Activated CD4-positive, alpha-beta memory T cell treated with anti-CD3 and anti-CD28 coated beads for 36 hours (primary cell): ENCODE results near the gene TRAF4. TPM values are rescaled to one million over a fixed set of nuclear protein-coding genes. Genes with fewer than 3 reads are reported as not detected.

Experiments
- CTCF ChIA-PET: fragments of 350-600 bp; sonication (Branson Sonifier 250); formaldehyde crosslinking; loops from one replicate; lab custom pipeline; 2021; ENCODE audit warnings: antibody characterized with exemption, inconsistent platforms; lab: Charles Lee
- POLR2A ChIA-PET: fragments of 350-600 bp; sonication (Branson Sonifier 250); formaldehyde crosslinking; loops from one replicate; lab custom pipeline; 2021; ENCODE audit warnings: antibody characterized with exemption; lab: Charles Lee
- DNase-seq: peaks from one replicate; pipeline ENCODE4 v3.0.0-alpha.2; 2020
- H3K27ac Mint-ChIP-seq: one replicate; pipeline ENCODE4 v1.8.0; 2021; ENCODE audit warnings: mixed read lengths
- H3K27me3 Mint-ChIP-seq: one replicate; pipeline ENCODE4 v1.8.0; 2021; ENCODE audit warnings: mixed read lengths
- H3K36me3 Mint-ChIP-seq: one replicate; pipeline ENCODE4 v1.8.0; 2021; ENCODE audit warnings: mixed read lengths
- H3K4me1 Mint-ChIP-seq: one replicate; pipeline ENCODE4 v1.8.0; 2021; ENCODE audit warnings: low read depth, mixed read lengths
- H3K4me3 Mint-ChIP-seq: one replicate; pipeline ENCODE4 v1.8.0; 2021; ENCODE audit warnings: mild to moderate bottlenecking, mixed read lengths
- H3K9me3 Mint-ChIP-seq: one replicate; pipeline ENCODE4 v1.8.0; 2021; ENCODE audit warnings: mixed read lengths
- intact Hi-C: fragments of 100-400 bp; cut with micrococcal nuclease; formaldehyde crosslinking; loops from one replicate; pipeline ENCODE4 v1.15.1; 2023
- total RNA-seq, 2 experiments: library from RNA; stranded (reverse); gene quantifications; one replicate each; pipeline ENCODE4 v1.2.3, GENCODE V29; 2021

Gene TRAF4
- 10 to 100 TPM; 83.0 to 83.9 TPM for total RNA-seq

DNA sequence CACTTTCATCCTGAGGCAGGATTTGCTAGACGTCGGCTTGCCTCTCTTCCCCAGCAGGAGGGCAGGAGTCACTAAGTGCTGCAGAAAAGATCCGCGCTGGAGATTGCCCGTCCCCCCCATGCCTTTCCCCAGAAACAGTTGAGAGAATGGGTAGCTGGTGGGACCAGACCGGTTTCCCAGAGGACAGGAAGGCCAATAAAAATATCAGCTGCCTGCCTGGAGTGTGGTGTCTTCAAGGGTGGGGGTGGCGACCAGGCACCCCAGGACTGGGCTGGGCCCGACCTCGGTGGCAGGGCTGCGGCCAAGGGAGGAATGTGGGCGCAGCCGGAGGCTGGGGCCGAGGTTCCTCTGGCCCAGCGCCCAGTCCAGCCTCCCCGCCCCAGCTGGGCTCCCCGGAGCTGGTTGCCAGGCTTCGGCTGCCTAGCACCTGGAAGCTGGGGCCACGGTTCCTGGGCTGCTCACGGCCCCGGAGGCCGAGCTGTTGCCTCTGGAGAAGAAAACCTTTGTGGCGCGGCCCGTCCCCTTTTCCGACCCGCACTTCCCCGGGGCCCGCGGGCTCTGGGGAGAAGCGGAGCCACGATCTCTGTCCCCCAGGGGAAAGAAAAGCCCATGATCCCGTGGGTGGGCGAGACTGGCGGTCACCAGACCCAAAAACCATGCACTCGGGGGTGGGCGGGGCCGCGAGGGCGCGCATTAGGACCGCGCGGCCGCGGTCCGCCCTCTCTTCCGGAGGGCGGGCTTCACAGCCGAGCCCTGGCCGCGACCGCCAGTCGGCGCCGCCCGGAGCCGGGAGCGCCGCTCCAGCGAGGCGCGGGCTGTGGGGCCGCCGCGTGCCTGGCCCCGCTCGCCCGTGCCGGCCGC is at the start of gene TRAF4:
Gene TRAF4 (plus strand): TSS at position 769 of the 861 bp plus-strand sequence. CDS start 102 bp downstream, outside the sequence.
- ChIA-PET POLR2A (interaction anchor here (1.4 to 13.5 kb wide), 2 partner anchors 17 to 24 kb away, joined by 7 to 202 read pairs; partner anchors contain the start of genes NEK8, RPL23A and TLCD1), CTCF (interaction anchor here (1.0 to 16.9 kb wide), 3 partner anchors 16 to 159 kb away, joined by 3 to 632 read pairs (median 7); partner anchors contain the start of genes NEK8 and TLCD1)
- intact Hi-C loops = loop anchor here (1.0 kb wide), 1 partner anchor 15 kb away; the partner anchor contains the start of gene NEK8
- Mint-ChIP-seq H3K9me3 (no peaks in the 10 kb centered on the region), H3K36me3 (peaks cover 25% of the 10 kb centered on the region), H3K4me1 (peaks cover 32% of the 10 kb centered on the region), H3K27me3 (no peaks in the 10 kb centered on the region), H3K4me3 (peak within 1 kb of the TSS; percentile 90), H3K27ac (peak within 1 kb of the TSS; percentile 89)
- peak; percentile 83 for DNase-seq

- Mint-ChIP-seq H3K9me3 (no peaks in the 10 kb centered on the region), H3K27me3 (no peaks in the 10 kb centered on the region), H3K4me1 (no peaks in the 10 kb centered on the region), H3K36me3 (peaks cover 64% of the 10 kb centered on the region), H3K4me3 (no peak overlapping the region), H3K27ac (no peak overlapping the region)
- POLR2A ChIA-PET = no interaction called here
- DNase-seq = no peak
- CTCF ChIA-PET = no interaction called here
- intact Hi-C loops = no loop called here
Measured at GRCh38 chr17:28698253-28698941, 45.4 kb upstream of the TRAF4 start.

- Mint-ChIP-seq H3K9me3 (no peaks in the 10 kb centered on the region), H3K36me3 (peaks cover 53% of the 10 kb centered on the region), H3K4me3 (no peak overlapping the region), H3K27me3 (no peaks in the 10 kb centered on the region), H3K4me1 (no peaks in the 10 kb centered on the region), H3K27ac (no peak overlapping the region)
- DNase-seq = no peak
- intact Hi-C loops = no loop called here
- ChIA-PET POLR2A (no interaction called here), CTCF (no interaction called here)
Measured at GRCh38 chr17:28700278-28700677, 43.5 kb upstream of the TRAF4 start.

- POLR2A ChIA-PET = no interaction called here
- Mint-ChIP-seq H3K27me3 (no peaks in the 10 kb centered on the region), H3K4me1 (no peaks in the 10 kb centered on the region), H3K9me3 (no peaks in the 10 kb centered on the region), H3K4me3 (no peak overlapping the region), H3K36me3 (peaks cover 50% of the 10 kb centered on the region), H3K27ac (no peak overlapping the region)
- CTCF ChIA-PET = no interaction called here
- DNase-seq = no peak
- intact Hi-C loops = no loop called here
Measured at GRCh38 chr17:28700830-28701492, 42.9 kb upstream of the TRAF4 start.

DNA sequence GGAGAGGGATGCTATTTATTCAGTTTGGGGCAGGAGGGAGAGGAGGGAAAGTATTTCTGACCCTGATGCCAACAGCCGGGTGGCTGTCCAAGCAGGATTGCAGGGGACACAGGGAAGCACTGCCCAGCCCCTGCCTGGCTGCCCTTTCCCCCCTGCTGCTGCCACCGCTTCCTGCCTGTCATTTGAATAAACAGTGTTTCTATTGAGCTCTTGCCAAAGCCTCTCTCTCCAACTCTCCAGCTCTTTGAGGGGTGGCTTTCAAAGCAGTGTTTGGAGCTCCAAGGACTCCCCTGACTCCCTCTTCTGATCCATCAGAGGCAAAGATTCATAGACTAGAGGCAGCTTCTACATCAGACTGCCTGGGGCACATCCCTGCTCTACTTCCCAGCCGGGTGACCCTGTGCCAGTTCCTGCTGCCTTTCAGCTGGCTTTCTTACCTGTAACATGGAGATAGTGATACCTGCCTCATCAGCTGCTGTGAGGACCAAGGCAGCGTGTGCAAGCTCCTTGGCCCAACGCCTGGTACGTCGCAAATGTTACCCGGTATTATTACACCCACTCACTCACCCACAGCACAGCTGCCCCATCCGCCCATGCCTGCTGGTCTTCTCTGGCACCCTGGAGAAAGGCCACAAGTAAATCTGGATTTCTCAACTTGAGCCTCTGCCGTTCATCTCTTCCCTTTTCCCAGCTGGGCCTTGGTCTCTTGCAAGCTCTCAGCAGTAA is 41.6 kb upstream of the TRAF4 start:
- intact Hi-C loops = no loop called here
- H3K36me3 Mint-ChIP-seq = peaks cover 41% of the 10 kb centered on the region
- ChIA-PET CTCF (no interaction called here), POLR2A (interaction anchor here (0.6 to 1.4 kb wide), 4 partner anchors 9 to 103 kb away, joined by 3 to 5 read pairs (median 3); partner anchors contain the start of genes BLTP2 and PROCA1)
- no peak overlapping the region for H3K4me3 Mint-ChIP-seq
- no peaks in the 10 kb centered on the region for H3K27me3 Mint-ChIP-seq
- no peak for DNase-seq
- H3K9me3 Mint-ChIP-seq = no peaks in the 10 kb centered on the region
- H3K4me1 Mint-ChIP-seq = no peaks in the 10 kb centered on the region
- H3K27ac Mint-ChIP-seq = no peak overlapping the region

DNA sequence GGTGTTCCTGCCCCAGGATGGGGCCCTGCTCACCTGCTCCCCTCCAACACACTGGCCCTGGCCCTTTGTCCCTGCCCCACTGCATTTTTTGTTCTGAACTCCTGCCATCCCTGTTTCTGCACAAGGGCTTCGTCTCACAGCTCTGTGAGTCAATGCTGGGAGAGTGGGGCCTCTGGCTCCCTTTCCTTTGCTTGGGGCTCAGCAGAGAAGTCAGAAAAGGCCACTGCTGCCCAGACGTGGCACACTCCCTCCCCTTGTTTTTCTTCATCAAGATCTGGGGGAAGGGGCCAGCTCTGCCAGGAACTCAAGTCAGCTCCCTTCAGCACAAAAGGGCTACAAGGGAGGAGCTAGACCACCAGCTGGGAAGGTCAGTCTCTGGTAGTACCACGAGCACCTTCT is 41.1 kb upstream of the TRAF4 start:
- CTCF ChIA-PET = no interaction called here

GRCh38 chr17:28703552-28704218 is 40.1 kb upstream of the TRAF4 start:
- intact Hi-C loops = no loop called here
- no peaks in the 10 kb centered on the region for H3K9me3 Mint-ChIP-seq
- DNase-seq = no peak
- H3K4me3 Mint-ChIP-seq = no peak overlapping the region
- CTCF ChIA-PET = no interaction called here
- peaks cover 31% of the 10 kb centered on the region for H3K36me3 Mint-ChIP-seq
- no peaks in the 10 kb centered on the region for H3K4me1 Mint-ChIP-seq
- POLR2A ChIA-PET = no interaction called here
- no peak overlapping the region for H3K27ac Mint-ChIP-seq
- H3K27me3 Mint-ChIP-seq = no peaks in the 10 kb centered on the region

More for the DNA sequence above, 41.1 kb upstream of the TRAF4 start:
- intact Hi-C loops = no loop called here
- Mint-ChIP-seq H3K4me1 (no peaks in the 10 kb centered on the region), H3K4me3 (no peak overlapping the region), H3K27ac (no peak overlapping the region), H3K9me3 (no peaks in the 10 kb centered on the region), H3K27me3 (no peaks in the 10 kb centered on the region), H3K36me3 (peaks cover 36% of the 10 kb centered on the region)
- POLR2A ChIA-PET = interaction anchor here (0.9 to 1.4 kb wide), 3 partner anchors 9 to 103 kb away, joined by 3 to 5 read pairs (median 3); partner anchors contain the start of genes BLTP2 and PROCA1
- DNase-seq = no peak

GRCh38 chr17:28704219-28704858 is 39.5 kb upstream of the TRAF4 start:
- CTCF ChIA-PET = interaction anchor here (0.6 kb wide), 1 partner anchor 57 kb away, joined by 3 read pairs; no protein-coding TSS in a partner anchor
- intact Hi-C loops = no loop called here
- DNase-seq = no peak
- H3K27ac Mint-ChIP-seq = no peak overlapping the region
- H3K9me3 Mint-ChIP-seq = no peaks in the 10 kb centered on the region
- peaks cover 30% of the 10 kb centered on the region for H3K36me3 Mint-ChIP-seq
- no peaks in the 10 kb centered on the region for H3K27me3 Mint-ChIP-seq
- H3K4me3 Mint-ChIP-seq = no peak overlapping the region
- no peaks in the 10 kb centered on the region for H3K4me1 Mint-ChIP-seq
- POLR2A ChIA-PET = no interaction called here

GRCh38 chr17:28705074-28705659 is 38.6 kb upstream of the TRAF4 start:
- Mint-ChIP-seq H3K9me3 (no peaks in the 10 kb centered on the region), H3K27ac (no peak overlapping the region), H3K36me3 (peaks cover 23% of the 10 kb centered on the region), H3K27me3 (no peaks in the 10 kb centered on the region), H3K4me1 (peaks cover 2% of the 10 kb centered on the region), H3K4me3 (no peak overlapping the region)
- CTCF ChIA-PET = interaction anchor here (0.6 to 1.6 kb wide), 2 partner anchors 58 to 59 kb away, joined by 3 read pairs; no protein-coding TSS in a partner anchor
- POLR2A ChIA-PET = no interaction called here
- intact Hi-C loops = no loop called here
- DNase-seq = no peak

DNA sequence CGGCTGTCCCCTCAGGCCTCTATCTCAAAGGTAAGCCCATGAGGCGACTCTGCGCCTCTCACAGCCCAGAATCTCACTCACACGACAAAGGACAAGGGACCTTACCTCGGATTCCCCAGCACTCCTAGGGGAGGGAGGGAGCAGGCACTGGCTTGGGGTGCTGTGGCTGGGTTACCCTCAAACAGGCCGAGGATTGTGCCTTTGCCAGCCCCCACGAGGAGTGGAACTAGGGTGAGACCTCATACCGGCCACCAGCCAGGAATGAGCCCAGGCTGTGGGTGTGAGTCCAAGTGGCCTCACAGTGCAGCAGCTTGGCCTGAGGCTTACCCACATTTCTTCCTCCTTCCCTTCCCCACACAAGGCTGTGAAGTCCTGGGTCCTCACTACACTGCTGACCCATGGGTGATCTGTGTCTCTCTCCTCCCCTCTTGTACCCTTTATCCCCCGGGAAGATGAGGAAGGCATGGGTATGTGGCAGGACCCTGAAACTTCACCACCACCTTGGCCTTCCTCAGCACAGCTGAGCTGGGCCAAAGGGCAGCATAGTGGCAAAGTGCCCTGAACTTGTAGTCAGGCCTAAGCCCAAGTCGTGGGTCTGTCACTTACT is 38.0 kb upstream of the TRAF4 start:
- no peak overlapping the region for H3K4me3 Mint-ChIP-seq
- POLR2A ChIA-PET = no interaction called here

More for the DNA sequence above, 38.0 kb upstream of the TRAF4 start:
- H3K27me3 Mint-ChIP-seq = no peaks in the 10 kb centered on the region
- intact Hi-C loops = no loop called here
- H3K4me1 Mint-ChIP-seq = peaks cover 6% of the 10 kb centered on the region
- CTCF ChIA-PET = interaction anchor here (1.6 kb wide), 1 partner anchor 60 kb away, joined by 3 read pairs; no protein-coding TSS in a partner anchor
- DNase-seq = no peak
- H3K36me3 Mint-ChIP-seq = peaks cover 20% of the 10 kb centered on the region
- no peaks in the 10 kb centered on the region for H3K9me3 Mint-ChIP-seq
- H3K27ac Mint-ChIP-seq = no peak overlapping the region
